Astrocyte (in vitro differentiated cells and primary cell): ENCODE results near the gene WNT7B. TPM values are rescaled to one million over a fixed set of nuclear protein-coding genes. Genes with fewer than 3 reads are reported as not detected.
A peak's percentile ranks its signal among the peaks of the same experiment; 100 is the strongest.

Experiments
- DNase-seq: peaks from one replicate; pipeline ENCODE4 v3.0.0-alpha.2; 2010; ENCODE audit warnings: low read depth
- FAIRE-seq: peaks from 2 replicates; lab custom pipeline; 2011; peaks lifted over from hg19 to GRCh38; lab: Jason Lieb, UNC
- H2AFZ ChIP-seq: 2 replicates; pipeline ENCODE4 v1.6.0; 2012; ENCODE audit warnings: low read depth, low read length, inconsistent platforms
- H3K27ac ChIP-seq: 2 replicates; pipeline ENCODE4 v1.5.1; 2011; ENCODE audit warnings: low read depth, low read length, inconsistent platforms
- H3K27me3 ChIP-seq: 2 replicates; pipeline ENCODE4 v1.6.0; 2011; ENCODE audit warnings: low read length, inconsistent platforms; ENCODE audit not compliant: insufficient read depth
- H3K36me3 ChIP-seq: 2 replicates; pipeline ENCODE4 v1.5.1; 2011; ENCODE audit warnings: low read length, inconsistent platforms; ENCODE audit not compliant: insufficient read depth
- H3K4me1 ChIP-seq: 2 replicates; pipeline ENCODE4 v1.5.1; 2011; ENCODE audit warnings: low read length, inconsistent platforms; ENCODE audit not compliant: insufficient read depth
- H3K4me2 ChIP-seq: 2 replicates; pipeline ENCODE4 v1.6.0; 2012; ENCODE audit warnings: low read length, inconsistent platforms
- H3K4me3 ChIP-seq: 2 replicates; pipeline ENCODE4 v1.5.1; 2011; ENCODE audit warnings: low read depth, mild to moderate bottlenecking, low read length, inconsistent platforms; ENCODE audit not compliant: insufficient read depth
- H3K79me2 ChIP-seq: 2 replicates; pipeline ENCODE4 v1.6.0; 2012; ENCODE audit warnings: mild to moderate bottlenecking, low read length, inconsistent platforms; ENCODE audit not compliant: insufficient read depth
- H3K9ac ChIP-seq: 2 replicates; pipeline ENCODE4 v1.6.0; 2012; ENCODE audit warnings: mild to moderate bottlenecking, low read length, inconsistent platforms
- H3K9me3 ChIP-seq: 2 replicates; pipeline ENCODE4 v1.5.1; 2012; ENCODE audit warnings: low read depth, mild to moderate bottlenecking, low read length, inconsistent platforms; ENCODE audit not compliant: insufficient read depth
- H4K20me1 ChIP-seq: 2 replicates; pipeline ENCODE4 v1.6.0; 2012; ENCODE audit warnings: low read length, inconsistent platforms; ENCODE audit not compliant: insufficient read depth
- H3K27ac Mint-ChIP-seq: one replicate; pipeline ENCODE4 v1.8.0; 2021; ENCODE audit warnings: mild to moderate bottlenecking, mixed read lengths; ENCODE audit not compliant: unreplicated experiment
- H3K27me3 Mint-ChIP-seq: one replicate; pipeline ENCODE4 v1.8.0; 2021; ENCODE audit warnings: low read depth, mixed read lengths; ENCODE audit not compliant: unreplicated experiment
- H3K36me3 Mint-ChIP-seq: one replicate; pipeline ENCODE4 v1.8.0; 2021; ENCODE audit warnings: low read depth, mixed read lengths; ENCODE audit not compliant: unreplicated experiment
- H3K4me1 Mint-ChIP-seq: one replicate; pipeline ENCODE4 v1.8.0; 2021; ENCODE audit warnings: low read depth, mixed read lengths; ENCODE audit not compliant: unreplicated experiment
- H3K4me3 Mint-ChIP-seq: one replicate; pipeline ENCODE4 v1.8.0; 2021; ENCODE audit warnings: mild to moderate bottlenecking, moderate library complexity, mixed read lengths; ENCODE audit not compliant: unreplicated experiment
- H3K9me3 Mint-ChIP-seq: one replicate; pipeline ENCODE4 v1.8.0; 2021; ENCODE audit warnings: mild to moderate bottlenecking, mixed read lengths; ENCODE audit not compliant: unreplicated experiment
- EZH2 ChIP-seq: IDR thresholded peaks from 2 replicates; pipeline ENCODE4 v1.6.1; 2012; ENCODE audit warnings: mild to moderate bottlenecking, low read length, inconsistent platforms; ENCODE audit not compliant: insufficient read depth
- total RNA-seq: library from RNA; stranded (reverse); gene quantifications from 2 replicates; pipeline ENCODE4 v1.2.1, GENCODE V29; 2021
- TF ChIP-seq, protein P1 (sequence below): IDR thresholded peaks from 2 replicates; pipeline ENCODE4 v1.5.1; 2011; ENCODE audit warnings: low read depth, mild to moderate bottlenecking, inconsistent platforms, low read length, moderate library complexity; ENCODE audit not compliant: insufficient read depth

WNT7B gene
- total RNA-seq, 1 donor from 2014 or later: 1.7 TPM

GRCh38 chr22:45915841-45916240 lies 61.1 kb downstream of the WNT7B start:
- peaks cover 21% of the 10 kb centered on the region for H3K4me1 ChIP-seq
- Mint-ChIP-seq H3K4me3 (no peak overlapping the region), H3K27ac (no peak overlapping the region), H3K36me3 (no peaks in the 10 kb centered on the region), H3K4me1 (no peaks in the 10 kb centered on the region), H3K9me3 (peaks cover 5% of the 10 kb centered on the region), H3K27me3 (peaks cover 39% of the 10 kb centered on the region)
- no peaks in the 10 kb centered on the region for H3K36me3 ChIP-seq
- H2AFZ ChIP-seq: no peak overlapping the region
- H3K27ac ChIP-seq: no peak overlapping the region
- H3K79me2 ChIP-seq: no peaks in the 10 kb centered on the region
- TF ChIP-seq EZH2: no peak
- TF ChIP-seq, protein P1, sequence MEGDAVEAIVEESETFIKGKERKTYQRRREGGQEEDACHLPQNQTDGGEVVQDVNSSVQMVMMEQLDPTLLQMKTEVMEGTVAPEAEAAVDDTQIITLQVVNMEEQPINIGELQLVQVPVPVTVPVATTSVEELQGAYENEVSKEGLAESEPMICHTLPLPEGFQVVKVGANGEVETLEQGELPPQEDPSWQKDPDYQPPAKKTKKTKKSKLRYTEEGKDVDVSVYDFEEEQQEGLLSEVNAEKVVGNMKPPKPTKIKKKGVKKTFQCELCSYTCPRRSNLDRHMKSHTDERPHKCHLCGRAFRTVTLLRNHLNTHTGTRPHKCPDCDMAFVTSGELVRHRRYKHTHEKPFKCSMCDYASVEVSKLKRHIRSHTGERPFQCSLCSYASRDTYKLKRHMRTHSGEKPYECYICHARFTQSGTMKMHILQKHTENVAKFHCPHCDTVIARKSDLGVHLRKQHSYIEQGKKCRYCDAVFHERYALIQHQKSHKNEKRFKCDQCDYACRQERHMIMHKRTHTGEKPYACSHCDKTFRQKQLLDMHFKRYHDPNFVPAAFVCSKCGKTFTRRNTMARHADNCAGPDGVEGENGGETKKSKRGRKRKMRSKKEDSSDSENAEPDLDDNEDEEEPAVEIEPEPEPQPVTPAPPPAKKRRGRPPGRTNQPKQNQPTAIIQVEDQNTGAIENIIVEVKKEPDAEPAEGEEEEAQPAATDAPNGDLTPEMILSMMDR: no peak
- no peak overlapping the region for H3K4me3 ChIP-seq
- H3K9me3 ChIP-seq: peaks cover 8% of the 10 kb centered on the region
- FAIRE-seq (no peak), DNase-seq (no peak)
- H4K20me1 ChIP-seq: peaks cover 7% of the 10 kb centered on the region
- peaks cover 3% of the 10 kb centered on the region for H3K27me3 ChIP-seq
- H3K9ac ChIP-seq: no peak overlapping the region
- H3K4me2 ChIP-seq: no peak overlapping the region

DNA sequence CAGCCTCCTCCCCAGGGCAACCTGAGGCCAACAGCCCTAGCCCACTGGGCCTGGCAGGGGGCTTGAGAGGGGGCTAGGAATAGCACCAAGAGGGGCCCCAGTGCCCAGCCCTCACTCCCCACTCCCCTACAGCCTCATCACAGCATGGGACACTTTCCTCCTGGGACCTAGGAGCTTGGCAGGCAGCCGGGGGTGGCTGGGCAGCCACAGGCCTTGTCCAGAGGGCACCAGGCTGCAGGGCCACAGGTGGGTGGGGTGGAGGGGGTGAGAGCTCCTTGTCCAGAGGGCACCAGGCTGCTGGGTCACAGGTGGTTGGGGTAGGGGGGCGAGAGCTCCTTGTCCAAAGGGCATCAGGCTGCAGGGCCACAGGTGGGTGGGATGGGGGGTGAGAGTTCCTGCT lies 61.8 kb downstream of the WNT7B start:
- Histone ChIP-seq H3K79me2 (no peaks in the 10 kb centered on the region), H3K4me3 (no peak overlapping the region), H3K27ac (no peak overlapping the region), H3K4me1 (peaks cover 21% of the 10 kb centered on the region), H3K9ac (no peak overlapping the region), H4K20me1 (peaks cover 7% of the 10 kb centered on the region), H3K9me3 (peaks cover 8% of the 10 kb centered on the region), H3K36me3 (no peaks in the 10 kb centered on the region), H3K27me3 (peaks cover 3% of the 10 kb centered on the region), H2AFZ (no peak overlapping the region), H3K4me2 (no peak overlapping the region)
- TF ChIP-seq EZH2: no peak
- TF ChIP-seq, protein P1: no peak
- Mint-ChIP-seq H3K4me1 (no peaks in the 10 kb centered on the region), H3K9me3 (peaks cover 5% of the 10 kb centered on the region), H3K27me3 (peaks cover 46% of the 10 kb centered on the region), H3K36me3 (peaks cover under 1% of the 10 kb centered on the region), H3K4me3 (no peak overlapping the region), H3K27ac (no peak overlapping the region)
- no peak for DNase-seq
- no peak for FAIRE-seq

DNA sequence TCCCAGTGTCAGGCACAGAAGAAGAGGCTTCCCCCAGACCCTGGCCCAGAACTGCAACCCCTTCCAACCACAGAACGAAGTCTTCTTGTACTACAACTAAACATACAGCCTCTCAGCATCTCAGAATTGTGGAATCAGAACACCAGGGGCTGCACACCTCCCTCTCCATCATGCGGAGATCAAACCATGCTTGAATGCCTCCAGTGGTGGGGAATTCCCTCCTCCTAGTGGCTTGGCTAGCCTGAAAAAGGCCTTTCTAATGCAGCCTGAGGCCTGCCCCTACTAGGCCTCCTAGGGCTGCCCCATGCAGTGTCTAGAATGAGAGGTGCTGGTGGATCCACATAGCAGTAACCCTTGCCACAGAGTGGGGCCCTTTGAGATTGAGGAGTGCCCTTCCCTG lies 62.7 kb downstream of the WNT7B start:
- Mint-ChIP-seq H3K27me3 (peaks cover 52% of the 10 kb centered on the region), H3K4me3 (peak overlapping the region; percentile 12), H3K36me3 (peaks cover 1% of the 10 kb centered on the region), H3K4me1 (no peaks in the 10 kb centered on the region), H3K9me3 (peaks cover 5% of the 10 kb centered on the region), H3K27ac (no peak overlapping the region)
- Histone ChIP-seq H3K27ac (no peak overlapping the region), H3K9ac (no peak overlapping the region), H3K79me2 (no peaks in the 10 kb centered on the region), H3K4me3 (no peak overlapping the region), H3K36me3 (no peaks in the 10 kb centered on the region), H3K4me2 (no peak overlapping the region), H2AFZ (no peak overlapping the region), H4K20me1 (peaks cover 7% of the 10 kb centered on the region), H3K27me3 (peaks cover 3% of the 10 kb centered on the region), H3K9me3 (peaks cover 8% of the 10 kb centered on the region), H3K4me1 (peaks cover 16% of the 10 kb centered on the region)
- DNase-seq: no peak
- no peak for FAIRE-seq
- TF ChIP-seq, protein P1: no peak
- no peak for TF ChIP-seq EZH2
